ENCODE data around the gene IDNK. TPM values are rescaled to one million over a fixed set of nuclear protein-coding genes. Genes with fewer than 3 reads are reported as not detected.

The IDNK gene
- total and polyA plus RNA-seq, 4 donors, result 1.7 to 21.8 (median 7.3) TPM

DNA sequence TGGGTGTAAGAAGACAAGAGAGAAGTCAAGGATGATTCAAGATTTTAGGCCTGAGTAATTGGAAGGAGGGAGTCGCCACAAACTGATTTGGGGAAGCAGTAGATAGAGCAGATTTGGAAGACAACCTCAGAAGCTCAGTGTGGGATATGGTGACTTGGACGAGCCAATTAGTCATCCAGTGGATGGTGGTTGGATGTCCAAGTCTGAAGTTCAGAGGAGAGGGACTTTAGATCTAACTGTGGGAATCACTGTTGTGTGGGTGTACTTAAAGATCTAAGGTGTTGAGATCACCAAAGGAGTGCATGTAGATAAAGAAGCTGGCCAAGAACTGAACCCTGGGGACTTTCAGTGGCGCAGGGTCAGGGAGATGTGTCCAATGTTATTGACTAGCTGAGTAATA lies 2.2 kb downstream of the IDNK start:
- 88 to 89% methylated on average over 3 of the region's 3 CpGs for WGBS, 2 donors
- no peak overlapping the region for H3K4me3 ChIP-seq (ENCODE audit: low read length in 2 of 2)
- H3K36me3 ChIP-seq (ENCODE audit: control insufficient read depth in 1 of 2, insufficient read depth in 2 of 2, low read length in 1 of 2), result no peaks in the 10 kb centered on the region
- H3K27me3 ChIP-seq (ENCODE audit: control insufficient read depth in 1 of 2, insufficient read depth in 2 of 2, low read length in 1 of 2), result no peaks in the 10 kb centered on the region
- H3K9me3 ChIP-seq (ENCODE audit: control insufficient read depth, low read length), result no peaks in the 10 kb centered on the region
- ATAC-seq (ENCODE audit: low FRiP score) (no peak), DNase-seq (no peak)
- no peak overlapping the region for H3K27ac ChIP-seq (ENCODE audit: low read depth in 1 of 2, low read length in 2 of 2)
- intact Hi-C loops (cut with DNase I), result loop anchor here in 1 of 2 donors (10.0 kb wide), 1 partner anchor 290 kb away; no protein-coding TSS in a partner anchor
- peaks cover 0 to 1% of the 10 kb centered on the region in 2 donors for H3K4me1 ChIP-seq (ENCODE audit: control insufficient read depth in 1 of 2, insufficient read depth in 2 of 2, low read length in 2 of 2)

DNA sequence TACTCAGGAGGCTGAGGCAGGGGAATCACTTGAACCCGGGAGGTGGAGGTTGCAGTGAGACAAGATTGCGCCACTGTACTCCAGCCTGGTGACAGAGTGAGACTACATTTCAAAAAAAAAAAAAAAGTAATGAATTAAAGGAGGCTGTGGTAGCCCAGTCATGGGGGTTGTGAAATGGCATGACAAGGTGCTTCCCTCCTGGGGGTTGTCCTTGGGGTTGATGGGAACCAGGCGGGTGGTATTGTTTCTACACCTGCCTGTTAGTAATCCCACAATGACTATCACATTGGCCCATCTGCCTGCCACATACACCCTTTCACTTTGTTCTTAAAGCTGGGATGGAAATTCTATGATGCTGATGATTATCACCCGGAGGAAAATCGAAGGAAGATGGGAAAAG lies 5.6 kb downstream of the IDNK start:
- Histone ChIP-seq H3K27ac (ENCODE audit: low read depth in 1 of 2, low read length in 2 of 2) (no peak overlapping the region), H3K4me1 (ENCODE audit: control insufficient read depth in 1 of 2, insufficient read depth in 2 of 2, low read length in 2 of 2) (no peaks in the 10 kb centered on the region), H3K27me3 (ENCODE audit: control insufficient read depth in 1 of 2, insufficient read depth in 2 of 2, low read length in 1 of 2) (no peaks in the 10 kb centered on the region), H3K36me3 (ENCODE audit: control insufficient read depth in 1 of 2, insufficient read depth in 2 of 2, low read length in 1 of 2) (no peaks in the 10 kb centered on the region), H3K9me3 (ENCODE audit: control insufficient read depth, low read length) (no peaks in the 10 kb centered on the region), H3K4me3 (ENCODE audit: low read length in 2 of 2) (no peak overlapping the region)
- DNase-seq (no peak), ATAC-seq (ENCODE audit: low FRiP score) (no peak)
- 96 to 97% methylated on average over 5 of the region's 5 CpGs for WGBS, 2 donors
- intact Hi-C loops (cut with DNase I), result loop anchor here in 1 of 2 donors (10.0 kb wide), 1 partner anchor 286 kb away; no protein-coding TSS in a partner anchor

DNA sequence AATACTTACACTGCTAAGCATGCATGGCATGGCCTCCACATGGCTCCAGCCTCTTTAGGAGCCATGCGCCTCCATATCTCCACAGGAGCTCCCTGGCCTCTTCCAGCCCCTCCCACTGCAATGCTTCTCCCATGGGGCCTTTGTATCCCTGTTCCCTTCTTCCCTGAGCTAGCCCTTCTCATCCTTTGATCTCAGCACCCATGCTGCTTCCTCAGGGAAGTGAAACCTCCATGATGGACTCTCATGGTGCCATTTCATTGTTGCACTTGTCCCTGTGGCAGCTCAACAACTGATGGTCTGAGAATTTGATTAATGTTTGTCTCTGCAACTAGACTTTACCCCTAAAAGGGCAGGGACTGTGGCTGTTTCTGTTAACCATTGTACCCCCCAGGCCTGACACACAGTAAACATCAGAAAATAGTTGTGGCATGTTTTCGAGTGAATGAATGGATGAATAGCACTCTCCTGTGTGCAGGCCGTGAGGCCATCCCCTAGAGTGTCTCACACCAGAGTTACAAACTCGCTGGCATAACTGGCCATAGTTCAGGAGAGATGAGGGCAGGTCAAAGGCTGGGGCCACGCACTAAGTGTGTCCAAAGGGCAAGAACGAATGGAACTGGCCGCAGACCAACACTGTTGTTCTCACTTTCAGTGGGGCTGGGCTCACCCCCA lies 6.6 kb downstream of the IDNK start:
- H3K27ac ChIP-seq (ENCODE audit: low read depth in 1 of 2, low read length in 2 of 2), result no peak overlapping the region

DNA sequence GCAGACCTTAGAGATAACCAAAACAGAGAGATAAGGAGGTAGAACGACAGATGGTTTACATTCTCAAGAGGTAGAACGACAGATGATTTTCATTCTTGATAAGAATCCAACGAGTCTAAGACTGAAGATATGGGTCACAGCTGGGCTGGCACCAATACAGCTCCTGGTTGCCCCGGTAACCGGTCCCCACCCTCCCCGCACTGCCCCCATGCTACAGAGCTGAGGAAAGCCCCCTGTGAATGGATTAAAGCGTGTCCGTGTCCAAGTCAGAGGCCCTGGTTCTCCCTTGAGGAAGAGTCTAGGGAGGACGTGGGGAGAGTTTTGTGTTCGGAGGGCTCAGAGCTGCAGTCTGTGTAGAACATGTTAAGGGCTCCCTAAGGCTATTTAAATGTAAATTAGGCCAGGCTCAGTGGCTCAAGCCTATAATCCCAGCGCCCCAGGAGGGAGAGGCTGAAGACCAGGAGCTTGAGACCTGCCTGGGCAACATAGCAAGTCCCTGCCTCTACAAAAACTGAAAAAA lies 8.1 kb downstream of the IDNK start:
- no peaks in the 10 kb centered on the region for H3K36me3 ChIP-seq (ENCODE audit: control insufficient read depth in 1 of 2, insufficient read depth in 2 of 2, low read length in 1 of 2)
- no peaks in the 10 kb centered on the region for H3K4me1 ChIP-seq (ENCODE audit: control insufficient read depth in 1 of 2, insufficient read depth in 2 of 2, low read length in 2 of 2)
- no peak overlapping the region for H3K27ac ChIP-seq (ENCODE audit: low read depth in 1 of 2, low read length in 2 of 2)
- no peaks in the 10 kb centered on the region for H3K27me3 ChIP-seq (ENCODE audit: control insufficient read depth in 1 of 2, insufficient read depth in 2 of 2, low read length in 1 of 2)
- H3K4me3 ChIP-seq (ENCODE audit: low read length in 2 of 2), result no peak overlapping the region
- intact Hi-C loops (cut with DNase I), result no loop called here
- ATAC-seq (ENCODE audit: low FRiP score) (no peak), DNase-seq (no peak)
- H3K9me3 ChIP-seq (ENCODE audit: control insufficient read depth, low read length), result no peaks in the 10 kb centered on the region
- WGBS, 2 donors, result 38 to 39% methylated on average over 11 of the region's 11 CpGs

More for the DNA sequence above, 6.6 kb downstream of the IDNK start:
- Histone ChIP-seq H3K27me3 (ENCODE audit: control insufficient read depth in 1 of 2, insufficient read depth in 2 of 2, low read length in 1 of 2) (no peaks in the 10 kb centered on the region), H3K9me3 (ENCODE audit: control insufficient read depth, low read length) (no peaks in the 10 kb centered on the region), H3K36me3 (ENCODE audit: control insufficient read depth in 1 of 2, insufficient read depth in 2 of 2, low read length in 1 of 2) (no peaks in the 10 kb centered on the region), H3K4me3 (ENCODE audit: low read length in 2 of 2) (no peak overlapping the region), H3K4me1 (ENCODE audit: control insufficient read depth in 1 of 2, insufficient read depth in 2 of 2, low read length in 2 of 2) (no peaks in the 10 kb centered on the region)
- DNase-seq, result no peak
- intact Hi-C loops (cut with DNase I), result loop anchor here in 1 of 2 donors (10.0 kb wide), 1 partner anchor 285 kb away; no protein-coding TSS in a partner anchor
- no peak for ATAC-seq (ENCODE audit: low FRiP score)
- WGBS, 2 donors, result 88% methylated on average over 7 of the region's 7 CpGs

DNA sequence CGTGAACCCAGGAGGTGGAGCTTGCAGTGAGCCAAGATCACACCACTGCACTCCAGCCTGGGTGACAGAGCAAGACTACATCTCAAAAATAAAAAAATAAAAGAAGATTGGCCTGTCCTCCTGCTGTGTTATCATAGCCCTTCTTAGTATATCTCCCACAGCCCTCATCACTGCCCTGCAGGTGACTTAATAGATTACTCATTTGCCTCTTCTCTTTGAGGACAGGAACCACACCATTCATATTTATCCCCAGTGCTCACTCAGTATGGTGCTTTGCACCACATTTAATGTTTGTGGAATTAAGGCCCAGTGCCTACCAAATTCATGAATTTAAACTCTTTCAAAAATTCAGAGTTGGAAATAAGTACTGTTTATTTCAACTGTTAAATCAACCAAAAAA lies 10.3 kb downstream of the IDNK start:
- Histone ChIP-seq H3K9me3 (ENCODE audit: control insufficient read depth, low read length) (no peaks in the 10 kb centered on the region), H3K4me1 (ENCODE audit: control insufficient read depth in 1 of 2, insufficient read depth in 2 of 2, low read length in 2 of 2) (no peaks in the 10 kb centered on the region), H3K27ac (ENCODE audit: low read depth in 1 of 2, low read length in 2 of 2) (no peak overlapping the region), H3K36me3 (ENCODE audit: control insufficient read depth in 1 of 2, insufficient read depth in 2 of 2, low read length in 1 of 2) (no peaks in the 10 kb centered on the region), H3K27me3 (ENCODE audit: control insufficient read depth in 1 of 2, insufficient read depth in 2 of 2, low read length in 1 of 2) (no peaks in the 10 kb centered on the region), H3K4me3 (ENCODE audit: low read length in 2 of 2) (no peak overlapping the region)
- WGBS, 2 donors, result 90 to 95% methylated on average over 1 of the region's 1 CpG
- DNase-seq, result no peak
- intact Hi-C loops (cut with DNase I), result no loop called here
- ATAC-seq (ENCODE audit: low FRiP score), result no peak

DNA sequence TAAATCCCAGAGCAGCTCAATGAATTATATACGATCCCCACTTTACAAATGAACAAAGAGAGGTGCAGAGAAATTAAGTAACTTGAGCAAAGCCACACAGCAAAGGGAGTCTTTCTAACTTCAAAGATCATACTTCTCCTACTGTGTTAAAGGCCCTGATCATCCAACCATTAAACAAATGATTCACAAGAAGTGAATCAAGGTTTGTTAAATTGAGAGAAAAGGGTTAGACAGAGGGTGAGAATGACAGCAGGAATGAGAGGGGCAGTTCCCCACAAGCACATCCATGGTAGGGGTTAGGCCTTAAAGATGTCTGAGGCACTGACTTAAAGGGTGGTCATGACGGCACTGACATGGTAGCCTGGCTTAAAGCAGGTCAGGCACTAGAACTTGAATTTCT lies 10.7 kb downstream of the IDNK start:
- Histone ChIP-seq H3K27me3 (ENCODE audit: control insufficient read depth in 1 of 2, insufficient read depth in 2 of 2, low read length in 1 of 2) (no peaks in the 10 kb centered on the region), H3K4me1 (ENCODE audit: control insufficient read depth in 1 of 2, insufficient read depth in 2 of 2, low read length in 2 of 2) (no peaks in the 10 kb centered on the region), H3K4me3 (ENCODE audit: low read length in 2 of 2) (no peak overlapping the region), H3K27ac (ENCODE audit: low read depth in 1 of 2, low read length in 2 of 2) (no peak overlapping the region), H3K9me3 (ENCODE audit: control insufficient read depth, low read length) (no peaks in the 10 kb centered on the region), H3K36me3 (ENCODE audit: control insufficient read depth in 1 of 2, insufficient read depth in 2 of 2, low read length in 1 of 2) (no peaks in the 10 kb centered on the region)
- WGBS, 2 donors, result 95 to 96% methylated on average over 2 of the region's 2 CpGs
- DNase-seq (no peak), ATAC-seq (ENCODE audit: low FRiP score) (no peak)
- intact Hi-C loops (cut with DNase I), result no loop called here

DNA sequence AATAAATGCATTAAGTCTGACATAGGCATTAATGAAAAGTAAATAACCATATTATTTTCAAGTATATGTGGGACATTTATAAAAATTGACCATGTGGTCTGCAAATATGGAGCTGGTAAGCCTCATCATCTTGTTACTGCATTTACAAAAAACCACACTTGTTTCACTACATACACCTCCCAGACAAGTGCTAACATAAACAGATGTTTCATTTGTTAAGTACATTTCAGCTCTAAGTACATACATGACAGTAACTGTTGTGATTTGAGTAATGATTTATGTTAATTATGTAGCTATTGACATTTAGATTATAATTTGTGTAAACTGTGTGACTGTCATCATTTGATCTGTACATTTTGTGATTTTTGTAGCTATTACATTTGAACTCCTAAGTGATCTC lies 13.9 kb downstream of the IDNK start:
- no peak for DNase-seq
- no peaks in the 10 kb centered on the region for H3K27me3 ChIP-seq (ENCODE audit: control insufficient read depth in 1 of 2, insufficient read depth in 2 of 2, low read length in 1 of 2)
- no peak for ATAC-seq (ENCODE audit: low FRiP score)

DNA sequence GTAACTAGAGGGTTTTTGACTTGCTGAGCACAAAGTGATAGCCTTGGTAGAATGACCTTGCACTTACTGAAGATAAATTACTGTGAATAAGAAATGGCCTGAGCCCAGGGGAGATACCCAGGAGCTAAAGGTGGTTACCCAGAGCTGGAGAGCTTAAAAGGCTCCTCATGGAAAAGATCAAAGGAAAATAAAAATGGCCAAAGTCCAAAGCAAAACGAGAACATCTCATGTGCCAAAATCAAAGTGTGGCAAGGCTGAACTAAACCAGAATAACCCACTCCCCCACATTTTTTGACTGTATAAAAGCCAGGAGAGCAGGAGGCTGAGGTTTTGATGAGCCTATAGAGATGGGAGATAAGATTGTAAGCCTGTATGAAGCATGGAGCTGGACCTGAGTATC lies 14.4 kb downstream of the IDNK start:
- peaks cover 0 to 3% of the 10 kb centered on the region in 2 donors for H3K36me3 ChIP-seq (ENCODE audit: control insufficient read depth in 1 of 2, insufficient read depth in 2 of 2, low read length in 1 of 2)
- H3K27me3 ChIP-seq (ENCODE audit: control insufficient read depth in 1 of 2, insufficient read depth in 2 of 2, low read length in 1 of 2), result no peaks in the 10 kb centered on the region
- H3K9me3 ChIP-seq (ENCODE audit: control insufficient read depth, low read length), result no peaks in the 10 kb centered on the region
- ATAC-seq (ENCODE audit: low FRiP score), result no peak
- H3K27ac ChIP-seq (ENCODE audit: low read depth in 1 of 2, low read length in 2 of 2), result no peak overlapping the region
- no peaks in the 10 kb centered on the region for H3K4me1 ChIP-seq (ENCODE audit: control insufficient read depth in 1 of 2, insufficient read depth in 2 of 2, low read length in 2 of 2)
- intact Hi-C loops (cut with DNase I), result no loop called here
- WGBS, 2 donors, result 70 to 87% methylated on average over 1 of the region's 1 CpG
- no peak overlapping the region for H3K4me3 ChIP-seq (ENCODE audit: low read length in 2 of 2)
- DNase-seq, result no peak

More for the DNA sequence above, 13.9 kb downstream of the IDNK start:
- peaks cover 0 to 3% of the 10 kb centered on the region in 2 donors for H3K36me3 ChIP-seq (ENCODE audit: control insufficient read depth in 1 of 2, insufficient read depth in 2 of 2, low read length in 1 of 2)
- no peak overlapping the region for H3K4me3 ChIP-seq (ENCODE audit: low read length in 2 of 2)
- intact Hi-C loops (cut with DNase I), result no loop called here
- H3K27ac ChIP-seq (ENCODE audit: low read depth in 1 of 2, low read length in 2 of 2), result no peak overlapping the region
- H3K9me3 ChIP-seq (ENCODE audit: control insufficient read depth, low read length), result no peaks in the 10 kb centered on the region
- no peaks in the 10 kb centered on the region for H3K4me1 ChIP-seq (ENCODE audit: control insufficient read depth in 1 of 2, insufficient read depth in 2 of 2, low read length in 2 of 2)

DNA sequence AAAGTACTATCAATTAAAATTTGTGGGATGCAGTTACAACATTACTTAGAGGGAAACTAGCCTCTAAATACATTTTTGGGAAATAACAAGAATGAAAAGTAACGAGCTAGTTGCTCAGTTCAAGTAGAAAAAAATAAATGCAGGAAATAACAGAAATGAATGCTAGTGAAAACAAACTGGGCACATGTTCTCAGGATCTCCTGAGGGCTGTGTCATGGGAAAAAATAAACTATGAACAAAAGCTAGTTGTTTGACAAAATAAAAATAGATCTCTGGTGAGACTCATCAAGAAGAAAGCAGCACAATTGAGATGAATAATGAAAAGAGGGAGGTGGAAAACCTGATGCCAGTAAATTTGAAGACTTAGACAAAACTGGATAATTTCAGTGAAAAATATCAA lies 16.3 kb downstream of the IDNK start:
- no peaks in the 10 kb centered on the region for H3K9me3 ChIP-seq (ENCODE audit: control insufficient read depth, low read length)
- intact Hi-C loops (cut with DNase I), result no loop called here
- H3K36me3 ChIP-seq (ENCODE audit: control insufficient read depth in 1 of 2, insufficient read depth in 2 of 2, low read length in 1 of 2), result peaks cover 2 to 3% of the 10 kb centered on the region in 2 donors
- no peaks in the 10 kb centered on the region for H3K4me1 ChIP-seq (ENCODE audit: control insufficient read depth in 1 of 2, insufficient read depth in 2 of 2, low read length in 2 of 2)
- DNase-seq (no peak), ATAC-seq (ENCODE audit: low FRiP score) (no peak)
- no peak overlapping the region for H3K4me3 ChIP-seq (ENCODE audit: low read length in 2 of 2)
- WGBS, 2 donors, result 59 to 69% methylated on average over 1 of the region's 1 CpG
- H3K27me3 ChIP-seq (ENCODE audit: control insufficient read depth in 1 of 2, insufficient read depth in 2 of 2, low read length in 1 of 2), result no peaks in the 10 kb centered on the region
- no peak overlapping the region for H3K27ac ChIP-seq (ENCODE audit: low read depth in 1 of 2, low read length in 2 of 2)
